ENCODE data around the gene SNX4. TPM values are rescaled to one million over a fixed set of nuclear protein-coding genes. Genes with fewer than 3 reads are reported as not detected.

Gene SNX4
- polyA plus RNA-seq, 1 donor (not counting 4 experiments of a cell fraction or from before 2014, with no cell fraction given): 17.9 TPM

DNA sequence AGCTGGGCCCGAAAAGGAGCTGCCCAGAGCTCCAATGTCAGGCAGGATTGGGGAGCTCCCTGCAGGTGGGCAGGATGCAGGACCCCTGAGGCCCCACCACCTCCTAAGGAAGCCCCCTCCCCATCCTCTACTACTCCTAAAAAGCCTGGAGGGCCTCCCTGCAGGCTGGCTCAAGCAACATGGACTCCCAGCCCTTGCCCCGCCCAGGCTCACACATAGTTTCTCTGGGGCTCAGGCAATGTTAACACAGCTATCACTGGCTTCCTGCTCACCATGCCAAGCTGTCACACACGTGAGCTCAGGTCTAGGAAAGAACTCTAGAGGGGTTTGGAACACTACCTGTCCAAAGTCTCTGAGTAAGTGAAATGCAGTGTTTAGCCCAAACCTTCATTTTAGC lies 79.4 kb downstream of the SNX4 start:
- no peak overlapping the region for H3K4me3 ChIP-seq (ENCODE audit: control insufficient read depth in 2 of 3, extremely low read depth in 1 of 3, insufficient read depth in 2 of 3, low read depth in 1 of 3, low read length in 3 of 3)
- H3K79me2 ChIP-seq (ENCODE audit: control insufficient read depth, insufficient read depth, low read length): no peaks in the 10 kb centered on the region
- no peaks in the 10 kb centered on the region for H3K9me1 ChIP-seq (ENCODE audit: control insufficient read depth, extremely low read depth, insufficient read depth, low read length)
- TF ChIP-seq CTCF (optimal IDR thresholded peaks at IDR 0.05 in 1 of 3, IDR thresholded peaks at IDR 0.05 in 1 of 3, conservative IDR thresholded peaks at IDR 0.05 in 1 of 3; ENCODE audit: extremely low read depth in 1 of 3, insufficient read depth in 2 of 3, low read length in 3 of 3): no peak
- TF ChIP-seq EZH2 (IDR thresholded peaks at IDR 0.05; ENCODE audit: low read length): no peak
- H3K4me1 ChIP-seq (ENCODE audit: control insufficient read depth, extremely low read depth, insufficient read depth, low read length): peaks cover 12% of the 10 kb centered on the region
- H3K9me3 ChIP-seq (ENCODE audit: control insufficient read depth, low read depth, low read length): no peaks in the 10 kb centered on the region
- no peak overlapping the region for H3K4me2 ChIP-seq (ENCODE audit: control insufficient read depth, extremely low read depth, insufficient read depth, low read depth, low read length)
- dilution Hi-C loops (cut with MboI; ENCODE audit: extremely low pct_ligation_motif_present, low sequenced_read_pairs): no loop called here
- H3K9ac ChIP-seq (ENCODE audit: control insufficient read depth, extremely low read depth, insufficient read depth, low read length): no peak overlapping the region
- peak overlapping the region; percentile 10 for H2AFZ ChIP-seq (ENCODE audit: control insufficient read depth, low read length)
- FAIRE-seq (no peak), DNase-seq (ENCODE audit: low read depth, low spot score) (no peak)
- no peaks in the 10 kb centered on the region for H3K36me3 ChIP-seq (ENCODE audit: control insufficient read depth in 2 of 2, extremely low read depth in 1 of 2, insufficient read depth in 2 of 2, low read length in 2 of 2)
- H3K27me3 ChIP-seq (ENCODE audit: control insufficient read depth, extremely low read depth, insufficient read depth, low read length): no peaks in the 10 kb centered on the region
- no peaks in the 10 kb centered on the region for H4K20me1 ChIP-seq (ENCODE audit: control insufficient read depth, extremely low read depth, insufficient read depth, low read length)
- no peak overlapping the region for H3K27ac ChIP-seq (ENCODE audit: control insufficient read depth, insufficient read depth, low read length)

DNA sequence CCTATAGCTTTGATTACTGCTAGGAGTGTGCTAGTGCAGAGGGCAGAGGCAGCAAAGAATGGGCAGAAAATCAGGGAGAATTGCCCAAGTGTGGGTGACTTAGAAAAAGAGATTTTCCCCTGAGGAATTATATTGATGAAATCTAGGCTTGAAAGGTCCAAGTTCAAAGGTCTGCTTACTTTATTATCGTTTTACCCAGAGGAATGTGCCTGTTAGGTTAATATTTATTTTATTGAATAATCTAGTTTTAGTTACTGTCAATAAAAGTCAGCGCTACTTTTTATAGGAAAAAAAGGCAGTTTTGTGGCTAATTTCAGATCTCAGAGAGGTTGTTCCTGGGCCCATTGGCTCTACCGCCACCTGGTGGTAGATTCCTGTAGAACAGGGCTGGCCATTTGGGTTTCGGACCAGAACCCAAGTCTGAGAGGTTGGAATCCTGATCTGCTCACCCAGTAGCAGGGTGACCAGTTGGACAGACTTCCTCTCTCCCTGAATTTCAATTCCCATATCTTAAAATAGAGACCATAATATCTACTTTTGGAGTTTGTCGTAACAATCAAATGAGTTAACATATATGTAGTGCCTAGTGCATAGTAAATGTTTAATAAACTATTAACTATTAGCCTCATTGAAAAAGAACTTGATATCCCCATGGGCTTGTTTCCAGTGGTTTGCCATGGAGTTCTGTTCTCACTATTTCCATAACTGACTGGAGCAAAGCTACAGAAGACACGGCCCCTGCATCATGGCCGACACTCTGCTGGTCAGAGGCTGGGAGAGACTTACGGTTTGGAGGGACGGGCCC lies 82.2 kb downstream of the SNX4 start:
- Histone ChIP-seq H3K9ac (ENCODE audit: control insufficient read depth, extremely low read depth, insufficient read depth, low read length) (no peak overlapping the region), H3K27me3 (ENCODE audit: control insufficient read depth, extremely low read depth, insufficient read depth, low read length) (no peaks in the 10 kb centered on the region), H3K4me3 (ENCODE audit: control insufficient read depth in 2 of 3, extremely low read depth in 1 of 3, insufficient read depth in 2 of 3, low read depth in 1 of 3, low read length in 3 of 3) (no peak overlapping the region), H3K9me3 (ENCODE audit: control insufficient read depth, low read depth, low read length) (no peaks in the 10 kb centered on the region), H3K4me2 (ENCODE audit: control insufficient read depth, extremely low read depth, insufficient read depth, low read depth, low read length) (no peak overlapping the region), H3K27ac (ENCODE audit: control insufficient read depth, insufficient read depth, low read length) (no peak overlapping the region), H3K36me3 (ENCODE audit: control insufficient read depth in 2 of 2, extremely low read depth in 1 of 2, insufficient read depth in 2 of 2, low read length in 2 of 2) (no peaks in the 10 kb centered on the region), H2AFZ (ENCODE audit: control insufficient read depth, low read length) (no peak overlapping the region), H3K79me2 (ENCODE audit: control insufficient read depth, insufficient read depth, low read length) (no peaks in the 10 kb centered on the region), H4K20me1 (ENCODE audit: control insufficient read depth, extremely low read depth, insufficient read depth, low read length) (no peaks in the 10 kb centered on the region), H3K9me1 (ENCODE audit: control insufficient read depth, extremely low read depth, insufficient read depth, low read length) (no peaks in the 10 kb centered on the region), H3K4me1 (ENCODE audit: control insufficient read depth, extremely low read depth, insufficient read depth, low read length) (peaks cover 10% of the 10 kb centered on the region)
- no peak for FAIRE-seq
- peak; percentile 80 to 94 (median 94) for TF ChIP-seq CTCF (optimal IDR thresholded peaks at IDR 0.05 in 1 of 3, IDR thresholded peaks at IDR 0.05 in 1 of 3, conservative IDR thresholded peaks at IDR 0.05 in 1 of 3; ENCODE audit: extremely low read depth in 1 of 3, insufficient read depth in 2 of 3, low read length in 3 of 3)
- no peak for TF ChIP-seq EZH2 (IDR thresholded peaks at IDR 0.05; ENCODE audit: low read length)
- dilution Hi-C loops (cut with MboI; ENCODE audit: extremely low pct_ligation_motif_present, low sequenced_read_pairs): no loop called here
- DNase-seq (ENCODE audit: low read depth, low spot score): no peak
